Type B pancreatic cell (in vitro differentiated cells): Measurements from ENCODE around the gene TMEM181. TPM values are rescaled to one million over a fixed set of nuclear protein-coding genes. Genes with fewer than 3 reads are reported as not detected.

Experiments
- DNase-seq: peaks from one replicate; pipeline ENCODE4 v3.0.0; 2021; ENCODE audit warnings: mixed read lengths; ENCODE audit not compliant: unreplicated experiment; ENCODE audit errors: extremely low spot score
- H3K27ac Mint-ChIP-seq: 2 replicates; pipeline ENCODE4 v1.8.0; 2021; ENCODE audit warnings: mild to moderate bottlenecking, mixed read lengths
- H3K27me3 Mint-ChIP-seq: 2 replicates; pipeline ENCODE4 v1.8.0; 2021; ENCODE audit warnings: mixed read lengths
- H3K36me3 Mint-ChIP-seq: 2 replicates; pipeline ENCODE4 v1.8.0; 2021; ENCODE audit warnings: mixed read lengths
- H3K4me1 Mint-ChIP-seq: one replicate; pipeline ENCODE4 v1.8.0; 2021; ENCODE audit warnings: mixed read lengths; ENCODE audit not compliant: unreplicated experiment
- H3K4me3 Mint-ChIP-seq: 2 replicates; pipeline ENCODE4 v1.8.0; 2021; ENCODE audit warnings: mild to moderate bottlenecking, mixed read lengths
- H3K9me3 Mint-ChIP-seq: 2 replicates; pipeline ENCODE4 v1.8.0; 2021; ENCODE audit warnings: mixed read lengths
- CTCF ChIP-seq: fragments of 200-600 bp; sonication (generic); conservative IDR thresholded peaks from 2 replicates; pipeline ENCODE4 v1.5.0; 2021; ENCODE audit warnings: antibody characterized with exemption, mild to moderate bottlenecking
- total RNA-seq: library from RNA; stranded (reverse); gene quantifications from 2 replicates; pipeline ENCODE4 v1.2.1, GENCODE V29; 2021; ENCODE audit warnings: low replicate concordance

Gene TMEM181
- total RNA-seq, 1 donor from 2014 or later, result 26.3 TPM

GRCh38 chr6:158607411-158608170 lies 47.7 kb downstream of the TMEM181 start:
- no peak for TF ChIP-seq CTCF
- Mint-ChIP-seq H3K27ac (no peak overlapping the region), H3K4me1 (peaks cover 9% of the 10 kb centered on the region), H3K9me3 (no peaks in the 10 kb centered on the region), H3K36me3 (peaks cover 4% of the 10 kb centered on the region), H3K27me3 (no peaks in the 10 kb centered on the region), H3K4me3 (no peak overlapping the region)
- peak; percentile 42 for DNase-seq

GRCh38 chr6:158608221-158608620 lies 48.3 kb downstream of the TMEM181 start:
- H3K36me3 Mint-ChIP-seq, result peaks cover 4% of the 10 kb centered on the region
- H3K4me3 Mint-ChIP-seq, result no peak overlapping the region
- no peak for TF ChIP-seq CTCF
- H3K27ac Mint-ChIP-seq, result no peak overlapping the region
- H3K27me3 Mint-ChIP-seq, result no peaks in the 10 kb centered on the region
- peaks cover 9% of the 10 kb centered on the region for H3K4me1 Mint-ChIP-seq
- H3K9me3 Mint-ChIP-seq, result no peaks in the 10 kb centered on the region
- no peak for DNase-seq

- Mint-ChIP-seq H3K36me3 (peaks cover 6% of the 10 kb centered on the region), H3K9me3 (no peaks in the 10 kb centered on the region), H3K4me1 (peaks cover 9% of the 10 kb centered on the region), H3K27me3 (no peaks in the 10 kb centered on the region), H3K27ac (no peak overlapping the region), H3K4me3 (no peak overlapping the region)
- peak; percentile 43 for DNase-seq
- no peak for TF ChIP-seq CTCF
These were observed 49.7 kb downstream of the TMEM181 start for GRCh38 chr6:158609455-158610155.

GRCh38 chr6:158610319-158610968 lies 50.6 kb downstream of the TMEM181 start:
- peaks cover 9% of the 10 kb centered on the region for H3K4me1 Mint-ChIP-seq
- no peaks in the 10 kb centered on the region for H3K27me3 Mint-ChIP-seq
- H3K36me3 Mint-ChIP-seq, result peaks cover 11% of the 10 kb centered on the region
- no peak for DNase-seq
- H3K4me3 Mint-ChIP-seq, result no peak overlapping the region
- no peak for TF ChIP-seq CTCF
- no peaks in the 10 kb centered on the region for H3K9me3 Mint-ChIP-seq
- no peak overlapping the region for H3K27ac Mint-ChIP-seq

- H3K27me3 Mint-ChIP-seq, result no peaks in the 10 kb centered on the region
- no peaks in the 10 kb centered on the region for H3K9me3 Mint-ChIP-seq
- peak; percentile 31 for DNase-seq
- H3K4me3 Mint-ChIP-seq, result no peak overlapping the region
- no peak for TF ChIP-seq CTCF
- H3K36me3 Mint-ChIP-seq, result peaks cover 10% of the 10 kb centered on the region
- H3K4me1 Mint-ChIP-seq, result peaks cover 9% of the 10 kb centered on the region
- H3K27ac Mint-ChIP-seq, result peak overlapping the region; percentile 55
These were observed 51.1 kb downstream of the TMEM181 start for GRCh38 chr6:158611039-158611438.
